GM10266 (cell line): ENCODE results near the gene NOL12.

Source experiments
- DNase-seq: peaks from one replicate; pipeline ENCODE4 v3.0.0; 2012; ENCODE audit errors: extremely low spot score
- CTCF ChIP-seq: IDR thresholded peaks from 2 replicates; pipeline ENCODE4 v1.5.1; 2012; ENCODE audit warnings: mild to moderate bottlenecking, low read depth; ENCODE audit not compliant: control insufficient read depth, insufficient read depth; ENCODE audit errors: missing control alignments

NOL12 gene

GRCh38 chr22:37674248-37674647 is 11.9 kb upstream of the NOL12 start:
- no peak for DNase-seq
- TF ChIP-seq CTCF: no peak

- no peak for TF ChIP-seq CTCF
- DNase-seq: peak; percentile 83
These were observed 10.9 kb upstream of the NOL12 start, which contains the start of gene LGALS1 for GRCh38 chr22:37674951-37675929. LGALS1 (plus strand) TSS chr22:37675636; CDS start chr22:37675703, 67 bp downstream.

- TF ChIP-seq CTCF: no peak
- DNase-seq: no peak
These were observed 10.0 kb upstream of the NOL12 start for GRCh38 chr22:37675930-37676735.

GRCh38 chr22:37676736-37677492 is 9.2 kb upstream of the NOL12 start:
- peak; percentile 84 for DNase-seq
- TF ChIP-seq CTCF: no peak

- no peak for TF ChIP-seq CTCF
- DNase-seq: no peak
These were observed 8.6 kb upstream of the NOL12 start for GRCh38 chr22:37677493-37677974.

- no peak for TF ChIP-seq CTCF
These were observed 7.8 kb upstream of the NOL12 start for GRCh38 chr22:37678372-37678771.

More at GRCh38 chr22:37678372-37678771, 7.8 kb upstream of the NOL12 start:
- no peak for DNase-seq
